GM19455 (cell line): ENCODE measurements around the gene PHACTR3.
"Not testable (repeated sequence)": the region's sequence is repeated elsewhere in the genome, so short reads cannot be mapped to it uniquely, and the experiment has no call there.

Source experiments
- ATAC-seq: cut with Tn5 transposase; IDR thresholded peaks from one replicate; pipeline ENCODE4 v1.9.1; 2021; ENCODE audit not compliant: unreplicated experiment

The PHACTR3 gene

DNA sequence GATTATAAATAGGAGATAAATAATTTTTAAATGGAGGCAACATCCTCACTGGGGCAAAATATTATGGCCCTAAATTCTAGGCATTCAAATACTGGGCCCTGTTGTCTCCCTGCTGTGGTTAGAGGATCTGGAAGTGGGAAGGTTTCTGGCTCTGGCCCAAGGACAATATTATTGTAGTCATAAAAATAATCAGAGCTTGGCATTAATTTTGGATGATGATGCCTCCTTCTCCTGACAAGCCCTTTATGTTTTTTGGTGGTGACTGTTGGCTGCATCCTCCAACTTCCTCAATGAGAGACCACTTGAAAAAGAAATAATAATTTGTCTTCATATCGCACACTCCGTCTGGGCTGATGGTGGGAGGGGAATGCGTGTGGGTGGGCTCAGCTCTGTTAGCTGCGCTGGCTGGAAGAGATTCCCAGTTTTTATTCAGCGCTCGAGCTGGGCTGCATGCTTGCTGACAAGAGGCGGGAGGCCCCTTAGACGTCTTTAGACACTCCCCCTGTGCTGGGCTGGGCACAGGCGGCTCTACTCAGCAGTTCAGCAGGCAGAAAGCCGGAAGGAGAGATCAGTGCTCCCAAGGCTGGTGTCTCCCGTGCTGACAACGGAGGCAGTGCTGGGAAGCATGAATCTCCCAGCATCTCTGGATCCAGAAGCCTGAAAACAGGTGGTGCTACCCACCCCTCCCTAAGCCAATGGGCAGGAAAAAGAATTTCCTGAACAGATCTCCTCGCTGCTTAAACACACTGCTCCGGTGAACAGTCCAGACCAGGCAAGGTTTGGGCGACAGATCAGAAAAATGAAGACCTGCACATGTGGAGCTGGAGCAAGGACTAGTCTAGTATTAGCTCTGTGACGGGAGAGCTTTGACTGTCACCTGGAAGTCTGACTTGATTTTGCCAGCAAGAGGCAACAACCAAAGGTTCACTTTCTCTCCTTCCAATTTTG, 231.4 kb downstream of the PHACTR3 start:
- ATAC-seq: no peak

DNA sequence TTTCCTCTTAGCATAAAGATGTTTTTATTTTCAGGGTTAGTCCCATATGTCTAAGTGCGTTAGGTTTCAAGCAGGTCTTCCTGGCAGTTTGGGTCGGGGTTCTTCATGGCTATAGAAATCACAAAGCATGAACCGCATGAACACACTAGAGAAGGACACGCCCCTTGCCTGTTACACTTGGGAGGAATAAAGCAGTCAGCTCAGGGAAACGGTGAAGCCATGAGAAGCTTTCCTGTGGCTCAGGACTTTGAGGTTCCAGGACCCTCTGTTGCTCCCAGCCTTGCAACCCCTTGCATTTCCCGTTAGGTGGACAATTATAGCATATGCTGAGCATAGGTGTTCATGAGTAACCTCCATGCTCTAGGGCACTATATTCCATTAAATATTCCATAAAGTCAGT, 232.4 kb downstream of the PHACTR3 start:
- no peak for ATAC-seq

DNA sequence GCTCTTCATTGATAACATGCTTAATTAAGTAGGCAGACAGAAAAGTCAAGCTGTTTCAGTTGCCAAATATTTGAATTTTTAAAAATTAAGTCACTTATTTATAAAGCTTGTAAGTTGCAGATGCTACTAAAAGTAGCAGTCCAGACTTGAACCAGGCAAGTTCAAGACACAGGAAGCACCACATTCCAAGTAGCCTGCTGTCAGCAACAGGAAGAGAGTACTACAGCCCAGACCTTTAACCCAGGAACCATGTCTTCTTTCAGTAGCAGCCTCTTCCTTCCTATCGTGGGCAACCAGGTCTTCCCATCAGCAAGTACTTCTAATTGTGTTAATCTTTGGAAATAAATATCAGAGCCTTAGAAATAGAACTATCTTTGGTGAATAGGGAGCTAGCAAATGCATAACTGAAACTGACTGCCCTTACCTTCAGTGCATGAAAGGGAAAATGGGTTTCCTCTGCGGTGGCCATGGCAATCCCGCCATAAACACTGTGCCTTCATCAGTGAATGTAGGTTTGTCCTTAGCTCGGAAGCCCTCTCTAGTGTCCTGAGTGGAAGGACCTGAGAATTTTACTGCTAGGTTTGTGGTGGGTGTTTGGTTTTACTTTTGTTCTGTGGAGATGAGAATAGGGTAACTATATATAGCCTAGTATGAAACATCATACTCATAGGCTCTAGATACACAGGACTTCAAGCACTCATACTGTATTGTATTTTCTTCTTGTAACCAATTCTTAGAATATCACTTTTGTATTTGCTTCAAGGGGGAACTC, 233.5 kb downstream of the PHACTR3 start:
- ATAC-seq: peak; percentile 92

DNA sequence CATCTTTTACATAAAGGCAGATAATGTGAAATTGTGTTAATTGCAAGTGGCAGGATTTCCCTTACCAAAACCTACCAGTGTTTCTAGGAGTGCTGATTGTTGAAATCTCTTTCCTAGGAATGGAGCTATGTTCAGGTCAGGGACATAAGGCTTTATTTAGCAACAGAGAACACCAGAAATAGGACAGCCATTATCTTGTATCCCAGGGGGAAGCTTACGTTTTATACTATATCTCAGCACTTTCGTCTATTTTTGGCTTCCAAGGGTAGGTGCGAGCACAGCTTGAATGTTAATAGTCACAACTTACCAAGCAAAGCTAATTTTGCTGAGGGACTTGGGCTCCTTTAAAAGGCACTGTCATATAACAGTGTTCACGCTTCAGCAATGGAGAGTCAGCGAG, 235.1 kb downstream of the PHACTR3 start:
- ATAC-seq: no peak

DNA sequence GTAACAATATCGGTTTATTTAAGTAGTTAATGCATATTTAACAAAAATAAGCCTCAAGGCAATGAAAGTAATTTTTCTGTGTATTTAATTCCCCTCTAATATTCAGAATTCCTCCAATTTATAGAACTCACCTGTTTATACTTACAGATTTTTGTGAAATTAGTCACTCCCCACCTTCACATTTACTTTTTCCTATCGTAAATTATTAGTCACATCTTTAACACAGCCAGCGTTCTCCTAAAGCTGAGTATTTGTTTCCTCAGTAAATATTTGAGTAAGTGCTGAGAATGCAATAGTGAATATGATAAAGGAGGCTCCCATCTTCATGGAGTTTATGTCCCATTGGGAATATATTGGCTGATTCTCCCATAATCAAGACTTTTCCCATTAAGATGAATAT, 241.1 kb downstream of the PHACTR3 start:
- no peak for ATAC-seq

DNA sequence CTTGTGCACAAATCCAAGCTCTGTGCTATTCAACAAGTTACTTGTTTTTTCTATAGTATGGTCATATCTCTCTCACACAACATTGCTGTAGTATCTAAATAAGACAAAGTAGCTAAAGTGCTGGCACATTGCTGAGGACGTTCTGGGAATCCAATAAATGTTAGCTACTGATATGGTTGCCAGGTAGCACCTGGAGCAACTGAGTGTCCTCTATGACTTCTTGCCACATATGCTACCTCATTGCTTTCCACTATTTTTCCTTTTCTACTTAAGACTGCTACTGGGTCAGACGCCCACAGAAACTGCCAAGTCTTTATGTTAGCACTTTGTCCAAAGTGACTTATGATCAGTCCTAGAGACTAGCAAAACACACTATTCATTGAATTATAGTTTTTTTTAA, 243.8 kb downstream of the PHACTR3 start:
- ATAC-seq: no peak

DNA sequence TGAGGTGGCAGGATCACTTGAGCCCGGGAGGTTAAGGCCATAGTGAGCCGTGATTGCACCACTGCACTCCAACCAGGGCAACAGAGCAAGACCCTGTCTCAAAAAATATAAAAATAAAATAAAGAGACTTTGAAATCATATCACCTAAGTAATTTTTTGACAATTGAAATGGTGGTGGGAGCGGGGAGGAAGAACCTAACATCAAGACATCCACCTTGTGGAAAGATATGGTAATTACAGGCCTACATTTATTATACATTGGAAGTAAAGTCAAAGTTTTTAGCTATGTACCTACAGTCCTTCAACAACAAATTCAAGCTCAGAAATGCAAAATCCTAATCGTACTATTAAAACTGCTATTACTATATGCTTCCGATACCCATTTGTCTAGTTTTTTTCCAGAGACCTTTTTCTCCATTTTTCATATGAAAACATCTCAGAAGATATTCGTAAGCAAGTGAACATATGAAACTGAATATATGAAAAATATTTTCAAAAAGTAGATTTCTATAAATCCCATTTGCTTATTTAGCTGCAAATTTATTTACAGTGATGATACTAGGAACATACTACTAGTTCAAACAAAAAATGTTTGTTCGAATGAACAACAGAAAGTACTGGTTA, 245.8 kb downstream of the PHACTR3 start:
- ATAC-seq: no peak

DNA sequence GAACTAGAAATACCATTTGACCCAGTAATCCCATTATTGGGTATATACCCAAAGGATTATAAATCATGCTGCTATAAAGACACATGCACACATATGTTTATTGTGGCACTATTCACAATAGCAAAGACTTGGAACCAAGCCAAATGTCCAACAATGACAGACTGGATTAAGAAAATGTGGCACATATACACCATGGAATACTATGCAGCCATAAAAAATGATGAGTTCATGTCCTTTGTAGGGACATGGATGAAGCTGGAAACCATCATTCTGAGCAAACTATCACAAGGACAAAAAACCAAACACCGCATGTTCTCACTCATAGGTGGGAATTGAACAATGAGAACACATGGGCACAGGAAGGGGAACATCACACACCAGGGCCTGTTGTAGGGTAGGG, 252.2 kb downstream of the PHACTR3 start:
- not testable (repeated sequence) for ATAC-seq

DNA sequence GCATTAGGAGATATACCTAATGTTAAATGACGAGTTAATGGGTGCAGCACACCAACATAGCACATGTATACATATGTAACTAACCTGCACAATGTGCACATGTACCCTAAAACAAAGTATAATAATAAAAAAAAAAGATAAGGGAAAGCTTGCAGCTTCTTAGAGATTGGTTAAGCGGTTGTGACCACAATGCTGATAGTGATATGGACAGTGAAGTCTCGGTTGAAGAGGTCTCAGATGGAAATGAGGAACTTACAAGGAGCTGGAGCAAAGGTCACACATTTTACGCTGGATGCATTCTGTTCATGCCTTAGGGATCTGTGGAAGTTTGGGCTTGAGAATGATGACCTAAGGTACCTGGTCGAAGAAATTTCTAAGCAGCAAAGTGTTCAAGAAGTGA, 252.6 kb downstream of the PHACTR3 start:
- ATAC-seq: not testable (repeated sequence)

DNA sequence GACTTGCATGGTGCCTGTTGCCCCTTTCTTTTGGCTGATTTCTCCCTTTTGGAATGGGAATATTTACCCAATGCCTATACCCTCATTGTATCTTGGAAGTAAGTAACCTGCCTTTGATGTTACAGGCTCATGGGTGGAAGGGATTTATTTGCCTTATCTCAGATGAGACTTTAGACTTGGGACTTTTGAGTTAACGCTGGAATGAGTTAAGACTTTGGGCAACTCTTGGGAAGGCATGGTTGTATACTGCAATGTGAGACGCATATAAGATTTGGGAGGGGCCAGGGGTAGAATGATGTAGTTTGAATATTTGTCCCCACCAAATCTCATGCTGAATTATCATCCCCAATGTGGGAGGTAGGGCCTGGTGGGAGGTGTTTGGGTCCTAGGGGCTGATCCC, 253.6 kb downstream of the PHACTR3 start:
- ATAC-seq: no peak

DNA sequence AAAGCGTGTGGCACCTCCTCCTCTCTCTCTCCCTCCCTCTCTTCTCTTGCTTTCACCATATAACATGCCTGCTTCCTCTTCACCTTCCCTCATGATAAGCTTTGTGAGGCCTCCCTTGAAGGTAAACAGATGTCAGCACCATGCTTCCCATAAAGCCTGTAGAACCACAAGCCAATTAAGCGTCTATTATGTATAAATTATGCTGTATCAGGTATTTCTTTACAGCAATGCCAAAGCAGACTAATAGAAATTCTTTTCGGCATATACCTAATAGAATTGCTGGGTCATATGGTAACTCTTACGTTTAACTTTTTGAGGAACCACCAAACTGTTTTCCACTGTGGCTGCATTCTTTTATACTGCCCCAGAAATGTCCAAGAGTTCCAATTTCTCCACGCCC, 254.1 kb downstream of the PHACTR3 start:
- ATAC-seq: no peak

DNA sequence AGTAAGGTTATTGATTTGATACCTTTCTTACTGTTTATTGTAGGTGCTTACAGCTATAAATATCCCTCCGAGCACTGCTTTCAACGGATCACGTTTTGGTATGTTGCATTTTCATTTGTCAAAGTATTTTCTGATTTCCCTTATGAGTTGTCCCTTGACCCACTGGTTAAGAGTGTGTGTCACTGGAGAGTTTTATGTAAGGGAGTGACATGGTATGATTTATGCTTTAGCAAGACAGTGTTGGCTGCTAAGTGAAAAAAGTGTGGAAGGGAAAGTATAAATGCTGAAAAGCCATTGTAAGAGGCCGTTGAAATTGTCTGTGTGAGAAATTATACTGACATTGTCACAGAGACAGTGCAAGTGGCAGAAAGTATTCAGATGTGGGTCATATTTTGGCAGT, 257.1 kb downstream of the PHACTR3 start:
- ATAC-seq: no peak

DNA sequence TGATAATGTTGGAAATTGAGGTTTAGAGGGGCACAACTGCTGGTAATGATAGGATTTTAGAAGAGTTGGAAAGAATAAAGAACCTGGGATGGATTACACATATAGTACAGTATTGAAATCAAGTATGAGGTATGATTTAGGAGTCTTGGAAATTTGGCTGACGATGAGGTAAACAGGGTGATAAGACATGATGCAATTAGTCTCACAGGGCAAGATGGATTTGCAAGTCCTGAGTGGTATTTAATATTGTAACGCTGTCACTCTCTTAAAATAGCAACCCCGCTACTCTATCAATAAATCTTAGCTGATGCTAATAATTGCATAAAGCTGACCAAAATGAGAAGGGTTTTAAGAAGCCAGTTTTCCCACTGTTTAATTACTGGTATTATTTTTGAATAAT, 258.7 kb downstream of the PHACTR3 start:
- ATAC-seq: no peak

DNA sequence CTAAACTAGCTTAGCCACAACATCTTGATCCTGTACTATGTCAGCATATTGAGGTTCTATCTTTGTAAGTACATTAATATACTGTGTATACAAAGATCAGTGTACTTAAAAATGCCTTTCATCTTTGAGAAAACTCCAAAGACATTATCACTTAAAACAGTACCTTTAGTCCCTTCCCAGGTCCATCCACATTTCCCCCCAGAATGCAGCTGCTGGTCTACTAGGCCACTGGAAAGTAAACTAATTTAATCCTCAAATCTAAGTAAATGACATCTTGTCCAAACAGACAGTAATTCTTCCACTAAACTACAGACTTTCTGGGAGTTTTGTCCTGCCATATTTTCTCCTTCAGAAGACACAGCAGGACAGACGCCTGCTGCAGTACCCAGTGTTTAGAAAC, 260.4 kb downstream of the PHACTR3 start:
- no peak for ATAC-seq

DNA sequence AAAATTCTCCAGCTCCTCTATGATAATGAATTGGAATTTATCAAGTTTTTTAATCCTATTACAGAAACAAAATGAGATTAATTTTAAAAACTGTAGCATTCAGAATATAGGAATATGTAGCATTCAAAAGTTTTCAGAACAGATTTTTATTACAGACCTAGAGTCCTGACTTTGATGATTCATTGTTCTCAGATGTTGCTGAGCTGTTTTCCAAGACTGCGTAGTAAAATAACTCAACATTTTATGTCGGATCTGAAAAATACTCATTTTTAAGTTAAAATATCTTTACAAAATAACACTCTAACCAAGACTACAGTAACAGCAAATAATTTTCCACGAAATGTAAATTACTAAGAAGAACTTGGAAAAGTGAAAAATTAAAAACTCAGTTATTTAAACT, 262.0 kb downstream of the PHACTR3 start:
- no peak for ATAC-seq

DNA sequence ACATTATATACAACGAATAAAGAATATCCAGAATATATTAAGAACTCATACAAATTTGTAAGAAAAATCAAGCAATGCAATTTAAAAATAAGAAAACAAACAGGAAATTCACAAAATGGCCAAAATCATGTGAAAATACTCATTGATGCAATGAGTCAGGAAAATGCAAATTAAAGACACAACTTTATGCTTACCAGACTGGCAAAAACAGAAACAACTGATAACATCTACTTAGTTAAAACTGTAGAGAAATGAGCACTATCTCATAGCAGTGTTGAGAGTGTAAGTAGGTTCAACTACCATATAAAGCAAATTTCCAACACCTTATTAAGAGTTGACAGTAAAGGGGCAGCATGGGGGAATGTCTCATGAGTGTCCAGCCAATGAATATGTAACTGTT, 266.8 kb downstream of the PHACTR3 start:
- ATAC-seq: no peak

DNA sequence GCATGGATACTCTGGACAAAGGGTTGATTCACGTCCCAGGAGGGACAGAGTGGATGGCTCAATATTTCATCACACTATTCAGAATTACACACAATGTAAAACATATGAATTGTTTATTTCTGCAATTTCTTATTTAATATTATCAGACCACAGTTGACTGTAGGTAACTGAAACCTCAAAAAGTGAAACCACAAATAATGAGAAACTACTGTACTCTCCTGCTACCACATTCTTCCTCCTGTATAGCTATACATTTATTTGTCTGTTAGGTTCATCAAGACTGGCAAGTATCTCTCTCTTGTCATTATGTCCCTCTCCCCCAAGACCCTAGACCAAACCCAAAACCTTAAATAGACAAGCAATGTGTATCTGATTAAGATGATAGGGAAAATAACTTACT, 269.1 kb downstream of the PHACTR3 start:
- no peak for ATAC-seq

DNA sequence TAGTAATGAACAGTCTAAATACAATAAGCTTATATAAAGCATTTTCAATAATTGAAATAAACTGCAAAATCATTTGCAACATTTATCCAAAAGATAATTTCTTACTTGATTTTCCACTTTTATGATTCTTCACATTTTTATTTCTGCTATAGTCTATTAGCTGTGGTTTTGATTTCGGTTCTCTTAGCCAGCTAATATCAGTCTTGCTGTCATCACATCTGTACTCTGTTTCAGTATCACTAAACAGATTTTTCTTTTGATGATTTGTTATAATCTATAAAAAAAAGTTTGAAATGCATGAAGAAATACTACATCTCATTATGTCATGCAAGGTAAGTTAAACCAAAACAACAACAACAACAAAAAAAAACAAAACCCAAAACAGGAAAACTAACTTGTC, 275.9 kb downstream of the PHACTR3 start:
- ATAC-seq: no peak

DNA sequence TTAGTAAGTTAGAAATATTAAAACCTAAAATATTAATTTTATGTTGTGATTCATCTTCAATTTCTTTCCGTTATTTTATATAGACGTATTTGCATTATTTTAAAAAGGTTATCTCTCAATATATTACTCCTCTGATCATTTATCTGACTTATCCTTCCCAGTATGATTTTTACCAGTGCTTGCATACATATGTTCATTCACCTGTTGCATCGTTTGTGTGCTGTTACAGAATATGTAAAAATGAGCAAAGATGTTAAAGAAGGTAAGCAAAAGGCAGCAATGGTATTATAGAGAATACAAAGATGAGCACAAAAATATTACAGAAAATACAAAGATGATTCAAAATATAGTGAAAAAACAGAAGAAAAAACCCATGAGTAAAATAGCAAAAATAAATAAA, 280.2 kb downstream of the PHACTR3 start:
- ATAC-seq: no peak

DNA sequence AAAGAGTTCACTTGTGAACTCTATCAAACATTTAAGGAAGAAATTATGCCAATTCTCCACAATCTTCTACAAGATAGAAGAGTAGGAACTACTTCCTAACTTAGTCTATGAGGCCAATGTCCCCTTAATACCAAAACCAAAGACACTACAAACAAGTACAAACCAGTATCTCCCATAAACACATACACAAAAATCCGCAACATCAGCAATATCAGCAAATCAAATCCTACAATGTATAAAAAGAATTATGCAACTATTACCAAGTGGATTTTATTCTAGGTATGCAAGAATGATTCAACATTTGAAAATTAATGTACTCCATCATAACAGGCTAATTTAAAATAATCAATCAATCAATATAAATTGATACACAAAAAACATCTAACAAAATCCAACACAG, 283.7 kb downstream of the PHACTR3 start:
- no peak for ATAC-seq

DNA sequence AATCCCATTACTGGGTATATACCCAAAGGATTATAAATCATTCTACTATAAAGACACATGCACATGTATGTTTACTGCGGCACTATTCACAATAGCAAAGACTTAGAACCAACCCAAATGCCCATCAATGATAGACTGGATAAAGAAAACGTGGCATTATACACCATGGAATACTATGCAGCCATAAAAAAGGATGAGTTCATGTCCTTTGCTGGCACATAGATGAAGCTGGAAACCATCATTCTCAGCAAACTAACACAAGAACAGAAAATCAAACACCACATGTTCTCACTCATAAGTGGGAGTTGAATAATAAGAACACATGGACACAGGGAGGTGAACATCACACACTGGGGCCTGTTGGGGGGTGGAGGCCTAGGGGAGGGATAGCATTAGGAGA, 285.7 kb downstream of the PHACTR3 start:
- not testable (repeated sequence) for ATAC-seq

DNA sequence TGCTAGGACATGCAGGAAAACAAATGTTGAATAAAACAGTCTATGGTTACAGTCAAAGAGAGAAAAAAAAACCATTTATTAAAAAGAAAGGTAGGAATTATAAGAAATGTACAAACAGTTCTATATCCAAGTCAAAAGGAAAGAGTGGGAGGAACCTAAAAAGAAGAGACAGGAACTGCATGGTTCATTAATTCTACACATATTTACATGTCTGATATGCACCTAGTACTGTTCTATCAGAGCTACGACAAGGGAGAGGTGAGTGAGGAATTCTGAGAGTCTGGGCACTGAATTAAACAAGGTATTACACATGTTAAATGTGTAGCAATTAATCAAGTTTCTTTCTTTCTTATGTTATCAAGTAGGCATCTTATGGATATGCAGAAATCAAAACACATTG, 287.2 kb downstream of the PHACTR3 start:
- no peak for ATAC-seq
